Ovary (tissue), 3 donors: ENCODE results near the gene PPM1H.

Experiments
- POLR2A ChIP-seq: fragments of 450-650 bp; IDR thresholded peaks from one replicate; pipeline ENCODE4 v1.6.1; 2017; ENCODE audit warnings: antibody characterized with exemption, mild to moderate bottlenecking, moderate library complexity
- TF ChIP-seq, protein P1 (sequence below), 3 donors: fragments of 450-650 bp in 2 of 3; fragments of 200-600 bp in 1 of 3; IDR thresholded peaks; one replicate each; pipeline versions ENCODE4 v1.5.1 to v1.8.0; 2016 to 2022; ENCODE audit warnings: antibody characterized with exemption in 3 of 3, mild to moderate bottlenecking in 1 of 3
- donor health status: DM: no; HTN: no; CAD: no.

DNA sequence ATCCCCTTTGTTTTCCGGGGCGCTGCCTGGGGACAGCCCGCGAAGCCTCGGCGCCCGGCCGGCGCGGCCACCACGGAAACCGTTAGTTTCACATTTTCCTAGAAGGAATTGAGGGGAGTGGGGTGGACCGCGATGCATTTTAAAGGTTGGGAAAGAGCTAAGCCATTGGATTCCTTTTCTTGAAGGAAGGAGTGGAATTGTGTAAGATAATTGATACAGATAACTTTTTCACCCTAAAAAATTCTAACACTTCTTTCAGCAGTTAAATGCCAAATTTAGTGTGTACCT, 331.2 kb downstream of the PPM1H start:
- TF ChIP-seq, protein P1, sequence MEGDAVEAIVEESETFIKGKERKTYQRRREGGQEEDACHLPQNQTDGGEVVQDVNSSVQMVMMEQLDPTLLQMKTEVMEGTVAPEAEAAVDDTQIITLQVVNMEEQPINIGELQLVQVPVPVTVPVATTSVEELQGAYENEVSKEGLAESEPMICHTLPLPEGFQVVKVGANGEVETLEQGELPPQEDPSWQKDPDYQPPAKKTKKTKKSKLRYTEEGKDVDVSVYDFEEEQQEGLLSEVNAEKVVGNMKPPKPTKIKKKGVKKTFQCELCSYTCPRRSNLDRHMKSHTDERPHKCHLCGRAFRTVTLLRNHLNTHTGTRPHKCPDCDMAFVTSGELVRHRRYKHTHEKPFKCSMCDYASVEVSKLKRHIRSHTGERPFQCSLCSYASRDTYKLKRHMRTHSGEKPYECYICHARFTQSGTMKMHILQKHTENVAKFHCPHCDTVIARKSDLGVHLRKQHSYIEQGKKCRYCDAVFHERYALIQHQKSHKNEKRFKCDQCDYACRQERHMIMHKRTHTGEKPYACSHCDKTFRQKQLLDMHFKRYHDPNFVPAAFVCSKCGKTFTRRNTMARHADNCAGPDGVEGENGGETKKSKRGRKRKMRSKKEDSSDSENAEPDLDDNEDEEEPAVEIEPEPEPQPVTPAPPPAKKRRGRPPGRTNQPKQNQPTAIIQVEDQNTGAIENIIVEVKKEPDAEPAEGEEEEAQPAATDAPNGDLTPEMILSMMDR (IDR thresholded peaks at IDR 0.05): no peak
- no peak for TF ChIP-seq POLR2A
